Measurements from ENCODE around the gene KLHL36. TPM values are rescaled to one million over a fixed set of nuclear protein-coding genes. Genes with fewer than 3 reads are reported as not detected.
A peak's percentile ranks its signal among the peaks of the same experiment; 100 is the strongest.

The KLHL36 gene
- total RNA-seq, 2 experiments from 2014 or later, result 41.0 to 44.0 TPM

- ATAC-seq (no peak), DNase-seq (no peak)
- Mint-ChIP-seq H3K9me3 (no peaks in the 10 kb centered on the region), H3K4me1 (ENCODE audit: low read depth) (peaks cover 58% of the 10 kb centered on the region), H3K36me3 (ENCODE audit: low read depth) (peaks cover 62% of the 10 kb centered on the region), H3K27me3 (no peaks in the 10 kb centered on the region), H3K27ac (peak overlapping the region; percentile 0), H3K4me3 (no peak overlapping the region)
- ChIA-PET POLR2A (no interaction called here), CTCF (interaction anchor here (2.3 to 2.6 kb wide), 2 partner anchors 17 to 84 kb away, joined by 6 to 13 read pairs; no protein-coding TSS in a partner anchor)
- intact Hi-C loops (cut with micrococcal nuclease), result no loop called here
- TF ChIP-seq, protein P1, sequence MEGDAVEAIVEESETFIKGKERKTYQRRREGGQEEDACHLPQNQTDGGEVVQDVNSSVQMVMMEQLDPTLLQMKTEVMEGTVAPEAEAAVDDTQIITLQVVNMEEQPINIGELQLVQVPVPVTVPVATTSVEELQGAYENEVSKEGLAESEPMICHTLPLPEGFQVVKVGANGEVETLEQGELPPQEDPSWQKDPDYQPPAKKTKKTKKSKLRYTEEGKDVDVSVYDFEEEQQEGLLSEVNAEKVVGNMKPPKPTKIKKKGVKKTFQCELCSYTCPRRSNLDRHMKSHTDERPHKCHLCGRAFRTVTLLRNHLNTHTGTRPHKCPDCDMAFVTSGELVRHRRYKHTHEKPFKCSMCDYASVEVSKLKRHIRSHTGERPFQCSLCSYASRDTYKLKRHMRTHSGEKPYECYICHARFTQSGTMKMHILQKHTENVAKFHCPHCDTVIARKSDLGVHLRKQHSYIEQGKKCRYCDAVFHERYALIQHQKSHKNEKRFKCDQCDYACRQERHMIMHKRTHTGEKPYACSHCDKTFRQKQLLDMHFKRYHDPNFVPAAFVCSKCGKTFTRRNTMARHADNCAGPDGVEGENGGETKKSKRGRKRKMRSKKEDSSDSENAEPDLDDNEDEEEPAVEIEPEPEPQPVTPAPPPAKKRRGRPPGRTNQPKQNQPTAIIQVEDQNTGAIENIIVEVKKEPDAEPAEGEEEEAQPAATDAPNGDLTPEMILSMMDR (IDR thresholded peaks at IDR 0.05), result no peak
These were observed 6.7 kb downstream of the KLHL36 start for GRCh38 chr16:84654998-84655397.

GRCh38 chr16:84656649-84657048, 8.3 kb downstream of the KLHL36 start:
- ATAC-seq (peak; percentile 34), DNase-seq (no peak)
- H3K4me1 Mint-ChIP-seq (ENCODE audit: low read depth), result peaks cover 43% of the 10 kb centered on the region
- TF ChIP-seq, protein P1 (IDR thresholded peaks at IDR 0.05), result no peak
- POLR2A ChIA-PET, result no interaction called here
- CTCF ChIA-PET, result interaction anchor here (2.6 kb wide), 1 partner anchor 15 kb away, joined by 13 read pairs; no protein-coding TSS in a partner anchor
- intact Hi-C loops (cut with micrococcal nuclease), result no loop called here
- no peak overlapping the region for H3K4me3 Mint-ChIP-seq
- H3K36me3 Mint-ChIP-seq (ENCODE audit: low read depth), result peaks cover 55% of the 10 kb centered on the region
- no peaks in the 10 kb centered on the region for H3K27me3 Mint-ChIP-seq
- peak overlapping the region; percentile 46 for H3K27ac Mint-ChIP-seq
- H3K9me3 Mint-ChIP-seq, result no peaks in the 10 kb centered on the region

DNA sequence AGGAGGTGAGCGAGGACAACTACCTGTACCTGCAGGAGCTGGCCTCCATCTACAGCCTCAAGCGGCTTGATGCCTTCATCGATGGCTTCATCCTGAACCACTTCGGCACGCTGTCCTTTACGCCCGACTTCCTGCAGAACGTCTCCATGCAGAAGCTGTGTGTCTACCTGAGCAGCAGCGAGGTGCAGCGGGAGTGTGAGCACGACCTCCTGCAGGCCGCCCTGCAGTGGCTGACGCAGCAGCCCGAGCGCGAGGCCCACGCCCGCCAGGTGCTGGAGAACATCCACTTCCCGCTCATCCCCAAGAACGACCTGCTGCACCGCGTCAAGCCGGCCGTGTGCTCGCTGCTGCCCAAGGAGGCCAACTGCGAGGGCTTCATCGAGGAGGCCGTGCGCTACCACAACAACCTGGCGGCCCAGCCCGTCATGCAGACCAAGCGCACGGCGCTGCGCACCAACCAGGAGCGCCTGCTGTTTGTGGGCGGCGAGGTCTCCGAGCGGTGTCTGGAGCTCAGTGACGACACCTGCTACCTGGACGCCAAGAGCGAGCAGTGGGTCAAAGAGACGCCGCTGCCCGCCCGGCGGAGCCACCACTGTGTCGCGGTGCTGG, 9.0 kb downstream of the KLHL36 start:
- H3K27me3 Mint-ChIP-seq, result no peaks in the 10 kb centered on the region
- no peak overlapping the region for H3K27ac Mint-ChIP-seq
- peaks cover 52% of the 10 kb centered on the region for H3K36me3 Mint-ChIP-seq (ENCODE audit: low read depth)
- peaks cover 37% of the 10 kb centered on the region for H3K4me1 Mint-ChIP-seq (ENCODE audit: low read depth)
- DNase-seq, result no peak
- intact Hi-C loops (cut with micrococcal nuclease), result no loop called here
- TF ChIP-seq, protein P1 (IDR thresholded peaks at IDR 0.05), result no peak
- H3K4me3 Mint-ChIP-seq, result no peak overlapping the region
- no peaks in the 10 kb centered on the region for H3K9me3 Mint-ChIP-seq
- ChIA-PET POLR2A (interaction anchor here (1.1 to 1.2 kb wide), 2 partner anchors 9 to 28 kb away, joined by 3 read pairs; partner anchors contain the start of gene KLHL36), CTCF (interaction anchor here (2.6 kb wide), 1 partner anchor 15 kb away, joined by 13 read pairs; no protein-coding TSS in a partner anchor)
- no peak for ATAC-seq

DNA sequence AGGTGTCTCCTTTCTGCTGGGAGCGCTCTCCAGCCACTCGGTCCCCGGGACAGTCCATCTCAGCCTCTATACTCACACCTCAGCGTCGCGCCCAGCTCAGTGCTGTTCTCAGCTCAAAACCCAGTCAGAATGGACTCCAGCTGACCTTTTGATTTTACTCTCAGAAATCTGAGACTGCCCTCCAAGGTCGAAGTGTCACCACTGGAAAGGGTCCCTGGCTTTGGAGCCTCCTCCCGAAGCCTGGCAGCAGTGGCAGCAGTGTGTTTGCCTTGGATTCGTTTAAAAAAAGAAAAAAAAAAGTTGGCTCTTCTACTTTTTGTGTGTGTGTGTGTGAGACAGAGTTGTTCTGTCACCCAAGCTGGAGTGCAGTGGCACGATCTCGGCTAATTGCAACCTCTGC, 10.4 kb downstream of the KLHL36 start:
- DNase-seq (no peak), ATAC-seq (no peak)
- H3K4me3 Mint-ChIP-seq, result no peak overlapping the region
- TF ChIP-seq, protein P1 (IDR thresholded peaks at IDR 0.05), result no peak
- CTCF ChIA-PET, result interaction anchor here (0.9 to 1.2 kb wide), 3 partner anchors 13 to 80 kb away, joined by 3 to 6 read pairs (median 3); no protein-coding TSS in a partner anchor
- no peaks in the 10 kb centered on the region for H3K27me3 Mint-ChIP-seq
- H3K4me1 Mint-ChIP-seq (ENCODE audit: low read depth), result peaks cover 29% of the 10 kb centered on the region
- POLR2A ChIA-PET, result no interaction called here
- peaks cover 54% of the 10 kb centered on the region for H3K36me3 Mint-ChIP-seq (ENCODE audit: low read depth)
- H3K9me3 Mint-ChIP-seq, result no peaks in the 10 kb centered on the region
- peak overlapping the region; percentile 5 for H3K27ac Mint-ChIP-seq
- intact Hi-C loops (cut with micrococcal nuclease), result no loop called here

- H3K27me3 Mint-ChIP-seq, result no peaks in the 10 kb centered on the region
- H3K36me3 Mint-ChIP-seq (ENCODE audit: low read depth), result peaks cover 58% of the 10 kb centered on the region
- ATAC-seq, result no peak
- peaks cover 31% of the 10 kb centered on the region for H3K4me1 Mint-ChIP-seq (ENCODE audit: low read depth)
- CTCF ChIA-PET, result interaction anchor here (1.2 kb wide), 1 partner anchor 66 kb away, joined by 3 read pairs; no protein-coding TSS in a partner anchor
- POLR2A ChIA-PET, result no interaction called here
- TF ChIP-seq, protein P1 (IDR thresholded peaks at IDR 0.05), result no peak
- no peak for DNase-seq
- intact Hi-C loops (cut with micrococcal nuclease), result no loop called here
- H3K4me3 Mint-ChIP-seq, result no peak overlapping the region
- H3K27ac Mint-ChIP-seq, result no peak overlapping the region
- no peaks in the 10 kb centered on the region for H3K9me3 Mint-ChIP-seq
These were observed 11.5 kb downstream of the KLHL36 start for GRCh38 chr16:84659656-84660300.
